ENCODE data around the gene B4GALT3. TPM values are rescaled to one million over a fixed set of nuclear protein-coding genes. Genes with fewer than 3 reads are reported as not detected.

The B4GALT3 gene
- total RNA-seq = 37.6 and 39.5 TPM in 2 replicates

DNA sequence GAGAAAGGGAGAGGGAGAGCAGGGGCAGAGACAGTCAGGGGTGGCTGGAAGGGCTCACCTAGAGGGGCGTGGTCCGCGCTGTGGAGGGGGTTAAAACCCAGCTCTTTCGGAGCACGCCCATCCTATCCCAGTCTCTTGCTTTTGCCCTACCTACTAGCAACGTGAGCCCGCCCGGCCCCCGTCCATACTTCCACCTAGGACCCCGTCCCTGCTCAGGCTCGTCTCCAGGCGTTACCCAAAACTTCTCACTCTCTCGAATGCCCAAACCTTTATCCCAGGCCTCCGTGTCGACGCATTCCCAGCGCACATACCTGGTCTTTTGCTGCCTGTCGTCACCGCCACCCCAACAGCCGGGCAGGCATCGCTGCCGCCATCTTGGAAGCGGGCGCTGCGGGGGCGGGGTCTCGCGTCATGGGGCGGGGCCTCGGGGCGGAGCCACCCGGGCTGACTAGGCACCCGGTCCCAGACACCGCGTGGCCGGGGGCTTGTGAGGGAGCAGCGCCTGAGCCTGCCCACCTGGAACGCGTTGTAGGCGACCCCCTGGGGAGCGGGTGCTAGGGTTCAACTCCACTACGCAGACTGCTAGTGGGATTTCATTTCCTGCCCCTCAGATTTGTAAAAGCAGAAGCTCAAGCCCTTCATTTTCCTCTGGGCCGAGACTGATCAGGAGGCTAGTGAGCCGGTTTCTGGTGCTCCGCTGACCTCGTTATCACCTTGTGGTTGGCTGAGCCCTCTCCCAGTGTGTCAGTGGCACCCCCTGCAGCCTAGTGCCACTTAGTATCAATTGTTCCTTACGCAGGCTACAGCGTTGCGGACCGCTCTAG lies at the start of gene B4GALT3:
Gene B4GALT3, minus strand, starts transcription at position 396 of the 824 bp plus-strand sequence. CDS start 1,447 bp downstream, outside the sequence.

DNA sequence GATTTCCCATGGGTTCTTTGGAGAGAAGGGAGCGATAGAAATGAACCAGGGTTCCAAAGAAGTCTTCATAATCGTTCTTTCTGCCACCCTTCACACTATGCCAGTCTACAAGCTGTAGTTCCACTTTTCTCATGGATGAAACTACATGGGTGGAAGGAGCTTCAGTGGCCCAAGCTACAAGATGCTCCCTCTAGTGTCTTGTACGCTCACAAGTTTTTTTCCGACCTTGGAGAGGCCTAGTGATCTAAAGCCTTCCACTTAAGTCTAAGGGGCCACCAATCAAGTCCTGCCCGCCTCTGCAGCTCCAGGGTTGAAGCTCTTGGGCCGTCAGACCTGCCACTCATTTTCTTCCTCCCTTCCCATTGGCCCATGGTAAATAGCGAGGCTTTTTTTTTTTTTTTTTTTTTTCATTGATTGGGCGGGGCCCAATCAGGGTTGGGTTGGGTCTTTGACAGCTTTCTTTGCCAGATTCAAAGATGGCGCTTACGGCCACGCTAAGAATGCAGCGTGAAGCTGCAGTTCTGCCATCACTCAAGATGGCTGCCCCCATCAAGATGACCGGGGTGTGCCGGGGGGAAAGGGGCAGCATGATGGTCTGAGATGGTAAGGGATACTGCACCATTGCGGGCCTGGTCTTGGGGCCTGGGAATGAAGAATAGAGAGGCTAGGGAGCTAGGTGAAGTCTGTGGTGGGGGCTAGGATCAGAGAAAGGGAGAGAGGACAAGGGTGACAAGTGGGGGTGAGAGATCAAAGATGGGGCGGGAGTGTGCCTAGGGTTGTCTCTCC lies 48.4 kb upstream of the B4GALT3 start, which contains the start of gene TOMM40L:
Gene TOMM40L, plus strand, starts transcription at position 527 of the 786 bp plus-strand sequence. CDS start 430 bp downstream, outside the sequence.

DNA sequence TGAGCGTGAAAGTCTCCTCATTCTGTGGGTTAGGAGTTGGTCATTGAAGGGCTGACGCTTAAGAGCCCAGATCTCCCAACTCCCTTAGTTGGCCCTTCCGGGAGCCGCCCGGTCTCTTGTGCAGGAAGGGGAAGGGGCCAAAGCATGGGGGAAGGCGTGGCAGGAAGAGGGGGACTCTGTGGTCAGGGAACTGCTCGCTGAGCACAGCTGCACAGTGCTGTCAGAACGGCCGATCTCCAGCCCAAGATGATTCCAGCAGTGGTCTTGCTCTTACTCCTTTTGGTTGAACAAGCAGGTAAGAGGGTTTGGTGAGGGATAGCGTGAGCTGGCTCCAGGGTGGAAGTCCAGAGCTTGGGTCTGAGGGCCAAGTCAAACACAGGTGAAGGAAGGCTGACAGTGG lies 37.8 kb upstream of the B4GALT3 start, which contains the start of gene FCER1G:
Gene FCER1G, plus strand, starts transcription at position 220 of the 400 bp plus-strand sequence. Its CDS starts 27 bp downstream, at position 247.

DNA sequence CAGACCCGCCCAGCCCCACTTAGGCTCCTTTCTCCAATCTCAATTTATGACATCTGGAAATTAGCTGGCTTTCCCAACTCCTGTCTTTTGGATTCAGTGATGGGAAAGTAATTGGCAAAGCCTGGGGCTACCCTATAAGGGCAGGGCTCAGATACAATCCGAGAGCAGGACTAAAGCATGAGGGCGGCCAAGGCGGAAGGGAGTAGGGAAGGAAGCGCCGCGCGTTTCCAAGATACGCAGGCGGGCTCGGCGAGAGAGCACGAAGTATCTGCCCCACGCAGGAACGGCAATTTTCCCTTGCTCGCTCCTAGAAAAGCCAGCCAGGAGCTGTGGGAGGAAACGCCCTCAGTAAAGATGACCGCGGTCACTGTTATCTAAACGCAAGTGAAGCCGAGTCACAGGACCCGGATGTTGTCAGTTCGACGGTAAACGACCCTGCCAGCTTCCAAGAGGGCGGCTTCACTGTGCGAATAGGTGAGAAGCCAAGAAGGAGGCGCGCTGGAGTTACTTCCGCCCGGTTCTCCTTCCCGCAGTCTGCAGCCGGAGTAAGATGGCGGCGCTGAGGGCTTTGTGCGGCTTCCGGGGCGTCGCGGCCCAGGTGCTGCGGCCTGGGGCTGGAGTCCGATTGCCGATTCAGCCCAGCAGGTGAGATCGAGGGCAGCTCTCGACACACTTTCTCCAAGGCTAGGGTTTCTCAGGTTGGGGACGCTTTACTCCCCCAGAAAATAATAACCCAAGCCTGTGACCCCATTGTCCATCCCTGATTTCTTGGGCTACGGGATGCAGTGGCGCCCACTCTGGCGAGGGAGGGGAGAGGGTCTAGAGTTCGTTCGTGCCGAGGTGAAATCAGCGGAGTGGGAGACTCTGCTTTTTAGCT lies 24.8 kb upstream of the B4GALT3 start, which contains the start of gene NDUFS2:
Gene NDUFS2, plus strand, starts transcription at position 532 of the 877 bp plus-strand sequence. Its CDS starts 19 bp downstream, at position 551.

DNA sequence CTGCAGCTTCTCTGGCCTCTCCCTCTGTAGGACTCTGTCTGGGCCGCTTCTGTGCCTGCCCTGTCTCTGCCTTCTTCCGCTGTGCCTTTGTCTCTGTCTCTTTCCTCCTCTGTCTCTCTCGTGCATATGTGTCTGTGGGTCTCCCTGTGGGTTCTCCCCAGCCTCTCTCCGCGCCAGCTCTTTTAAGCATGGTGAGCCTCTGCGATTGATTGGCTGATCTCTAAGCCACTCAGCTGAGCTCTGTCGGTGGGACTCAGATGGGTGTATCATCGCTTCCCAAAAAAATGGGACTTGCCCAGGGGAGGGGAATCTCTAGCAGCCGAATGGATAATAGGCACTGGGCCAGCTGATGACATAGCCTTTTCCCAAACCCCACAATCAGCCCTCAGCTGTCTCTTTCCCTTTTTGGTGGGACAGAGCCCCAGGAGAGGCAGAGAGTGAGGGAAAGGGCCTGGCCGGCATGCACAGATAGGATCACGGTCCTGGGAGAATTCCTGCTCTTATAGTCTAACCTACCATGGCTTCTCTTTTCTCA lies 21.7 kb upstream of the B4GALT3 start, which contains the start of gene ADAMTS4:
Gene ADAMTS4, minus strand, starts transcription at position 158 of the 535 bp plus-strand sequence. CDS start 427 bp downstream, outside the sequence.

DNA sequence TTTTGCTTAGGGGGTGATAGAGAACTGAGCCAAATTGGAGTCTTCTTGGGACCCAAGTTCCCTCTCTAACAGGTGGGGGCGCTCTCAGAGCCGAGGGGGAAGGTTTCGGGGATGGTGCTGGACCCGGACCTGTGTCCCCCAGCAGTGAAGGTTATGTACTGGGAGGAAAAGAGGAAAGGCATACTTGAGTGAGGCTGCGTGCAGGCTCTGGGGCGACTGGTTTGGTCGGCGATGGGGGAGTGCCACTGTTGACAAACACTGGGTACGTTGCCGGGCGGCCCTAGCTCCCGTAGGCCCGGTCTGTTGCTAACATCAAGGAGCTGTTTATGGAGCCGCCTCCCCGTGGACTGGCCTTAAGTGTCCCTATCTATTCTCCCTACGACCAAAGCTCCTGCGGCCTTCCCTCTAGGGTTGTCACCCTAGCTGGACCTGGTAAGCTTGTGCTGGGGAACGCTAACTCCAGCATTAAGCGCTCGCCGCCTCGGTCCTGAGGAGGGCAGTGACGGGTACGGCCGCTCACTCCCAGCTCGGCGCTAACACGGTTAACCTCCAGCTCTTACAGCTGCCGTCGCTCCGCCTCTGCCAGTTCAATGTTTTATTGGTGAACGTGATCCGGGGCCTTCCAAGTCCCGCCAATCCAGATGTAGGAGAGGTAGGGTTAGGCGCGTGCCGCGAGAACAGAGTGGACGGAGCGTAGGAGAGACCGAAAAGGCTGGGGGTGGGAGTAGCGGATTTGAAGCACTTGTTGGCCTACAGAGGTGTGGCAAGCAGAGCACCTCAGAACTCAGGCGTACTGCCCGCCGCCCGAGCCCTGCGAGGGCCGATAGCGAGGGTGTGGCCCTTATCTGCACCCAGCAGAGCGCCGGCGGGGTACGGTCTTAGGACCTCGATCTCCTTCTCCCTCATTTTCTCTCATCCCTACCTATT lies 11.3 kb downstream of the B4GALT3 start, which contains the start of gene PPOX:
Gene PPOX, plus strand, starts transcription at position 685 of the 927 bp plus-strand sequence. CDS start 422 bp downstream, outside the sequence.

DNA sequence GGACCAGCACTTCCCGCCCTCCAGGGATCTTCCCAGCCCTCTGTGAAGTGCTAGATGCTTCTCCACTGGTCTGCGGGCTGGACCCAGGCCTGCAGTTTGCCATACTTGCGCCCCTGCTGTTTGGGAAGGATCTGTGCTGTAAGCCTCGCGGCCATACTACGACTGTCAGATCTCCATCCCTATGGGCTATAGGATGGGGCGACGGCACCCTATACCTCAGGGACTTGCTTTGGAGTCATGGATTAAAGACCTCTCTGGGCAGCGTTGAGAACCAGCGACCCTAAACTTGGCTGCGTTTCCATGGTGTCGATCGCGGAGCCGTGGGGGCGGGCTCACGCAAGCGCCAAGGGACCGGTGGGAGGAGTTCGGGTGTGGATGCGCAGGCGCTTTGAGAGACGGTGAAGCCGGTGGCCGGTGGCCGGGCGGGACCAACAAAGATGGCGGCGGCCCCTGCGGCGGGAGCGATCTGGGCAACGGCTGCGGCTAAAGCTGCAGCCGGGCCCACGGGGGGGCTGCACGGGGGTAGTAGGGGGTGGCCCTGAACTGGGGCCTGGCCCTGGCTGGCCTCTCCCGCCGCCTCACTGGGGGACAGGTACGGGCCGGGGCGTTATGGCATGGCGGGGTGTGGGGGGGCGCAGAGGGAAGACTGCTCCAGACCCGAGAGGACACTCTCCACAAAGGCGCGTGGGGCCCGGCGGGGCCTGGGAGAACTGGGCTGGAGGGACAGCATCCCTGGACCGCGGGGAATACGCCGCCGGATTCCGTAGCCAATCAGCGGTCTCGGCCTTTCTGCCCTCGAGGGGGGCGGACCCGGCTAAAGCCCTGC lies 18.0 kb downstream of the B4GALT3 start, which contains the start of gene USP21:
Gene USP21, plus strand, starts transcription at position 414 of the 826 bp plus-strand sequence. CDS start 1,141 bp downstream, outside the sequence.

DNA sequence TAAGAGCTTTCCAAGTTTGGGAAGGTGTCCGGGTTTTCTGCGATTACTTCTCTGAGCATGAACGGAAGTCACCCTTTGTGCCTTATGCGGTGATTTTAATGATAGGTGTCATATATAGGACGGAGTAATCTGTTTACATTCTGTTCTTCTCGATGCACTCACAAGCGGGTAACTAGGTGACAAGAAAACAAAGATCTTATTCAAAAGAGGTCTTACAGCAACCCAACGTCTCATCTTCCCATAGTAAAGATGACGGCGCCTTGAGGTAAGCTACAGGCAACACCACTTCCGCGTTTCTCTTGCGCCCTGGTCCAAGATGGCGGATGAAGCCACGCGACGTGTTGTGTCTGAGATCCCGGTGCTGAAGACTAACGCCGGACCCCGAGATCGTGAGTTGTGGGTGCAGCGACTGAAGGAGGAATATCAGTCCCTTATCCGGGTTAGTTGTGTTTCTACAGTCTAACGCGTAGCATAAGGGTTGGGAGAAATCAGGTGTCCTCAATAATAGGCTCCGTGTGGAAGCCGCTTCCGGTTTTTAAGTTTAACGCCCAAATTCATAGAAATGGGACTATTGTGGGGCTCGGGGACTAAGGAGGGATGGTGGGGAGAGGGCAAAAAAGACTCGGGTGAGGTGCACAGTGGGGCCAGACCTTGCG lies 23.5 kb downstream of the B4GALT3 start, which contains the start of gene UFC1:
Gene UFC1, plus strand, starts transcription at position 297 of the 656 bp plus-strand sequence. Its CDS starts 20 bp downstream, at position 317.

DNA sequence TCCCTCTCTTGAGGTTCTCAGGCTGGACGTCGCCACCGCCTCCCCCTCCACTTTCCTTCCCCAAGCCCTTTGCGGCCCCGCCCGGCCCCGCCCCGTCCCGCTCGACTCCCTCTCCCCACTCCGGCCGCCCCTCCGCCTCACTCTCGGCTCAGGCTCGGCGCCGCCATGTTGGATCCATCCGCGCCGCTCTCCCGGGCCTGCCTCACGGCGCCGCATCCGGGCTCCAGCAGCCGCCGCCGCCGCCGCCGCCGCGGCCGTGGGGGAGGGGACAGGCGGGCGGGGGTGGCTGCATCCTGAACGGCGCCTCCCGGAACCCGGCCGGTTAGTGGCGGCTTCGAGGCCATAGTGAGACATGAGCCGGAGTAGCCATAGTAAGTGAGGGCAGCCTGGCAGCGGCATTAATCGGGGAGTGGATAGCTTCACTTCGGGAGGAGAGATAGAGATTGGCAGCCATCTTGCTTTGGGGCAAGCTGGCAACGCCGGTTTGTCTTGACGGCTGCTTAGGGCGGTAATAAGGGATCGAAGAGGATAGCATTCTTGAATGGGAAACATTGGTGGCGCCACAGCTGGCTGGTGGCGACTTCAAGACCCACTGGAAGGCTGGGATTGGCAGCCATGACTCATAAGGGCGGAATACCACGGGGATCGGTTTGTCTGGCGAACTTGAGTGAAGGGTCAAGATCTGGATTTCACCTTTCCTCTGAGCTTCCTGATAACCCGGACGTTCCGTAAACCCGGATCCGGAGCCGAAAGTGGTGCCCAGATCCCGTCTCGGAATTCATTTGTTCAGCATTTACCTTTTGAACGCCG lies 44.7 kb downstream of the B4GALT3 start, which contains the start of gene DEDD:
Gene DEDD, minus strand, starts transcription at position 258 of the 810 bp plus-strand sequence. CDS start 8,205 bp downstream, outside the sequence.

Small RNA genes lying within 50 kb of the gene (small RNA-seq; reads per million reads assigned to genes)
- gene RF01225 = not detected

Other genes with a start within 250 kb of the B4GALT3 start
- not detected in 2 replicates for gene ITLN2, start 222.7 kb downstream of the B4GALT3 start, total RNA-seq
- 144 and 239 TPM in 2 replicates for gene F11R, start 156.4 kb downstream of the B4GALT3 start, total RNA-seq
- gene TSTD1, start 138.5 kb downstream of the B4GALT3 start, total RNA-seq = 2.4 and 3.6 TPM in 2 replicates
- 72.8 and 82.5 TPM in 2 replicates for gene USF1, start 131.5 kb downstream of the B4GALT3 start, total RNA-seq
- gene ARHGAP30, start 107.6 kb downstream of the B4GALT3 start, total RNA-seq = not detected in 2 replicates
- under 0.01 and 0.65 TPM in 2 replicates for gene NECTIN4, start 87.9 kb downstream of the B4GALT3 start, total RNA-seq
- 0.86 and 1.3 TPM in 2 replicates for gene KLHDC9, start 79.1 kb downstream of the B4GALT3 start, total RNA-seq
- 34.3 and 40.9 TPM in 2 replicates for gene PFDN2, start 59.5 kb downstream of the B4GALT3 start, total RNA-seq
- 11.8 and 13.9 TPM in 2 replicates for gene NIT1, start 59.4 kb downstream of the B4GALT3 start, total RNA-seq
- 43.8 and 45.7 TPM in 2 replicates for gene DEDD, start 44.8 kb downstream of the B4GALT3 start, total RNA-seq
- 105 and 120 TPM in 2 replicates for gene UFC1, start 23.5 kb downstream of the B4GALT3 start, total RNA-seq
- gene USP21, start 18.0 kb downstream of the B4GALT3 start, total RNA-seq = 5.9 and 6.2 TPM in 2 replicates
- gene PPOX, start 11.1 kb downstream of the B4GALT3 start, total RNA-seq = 15.6 and 15.7 TPM in 2 replicates
- gene ADAMTS4, start 21.5 kb upstream of the B4GALT3 start, total RNA-seq = 14.0 and 44.2 TPM in 2 replicates
- gene NDUFS2, start 24.9 kb upstream of the B4GALT3 start, total RNA-seq = 98.6 and 115 TPM in 2 replicates
- gene FCER1G, start 37.8 kb upstream of the B4GALT3 start, total RNA-seq = not detected in 2 replicates
- not detected in 2 replicates for gene APOA2, start 46.1 kb upstream of the B4GALT3 start, total RNA-seq
- gene TOMM40L, start 48.6 kb upstream of the B4GALT3 start, total RNA-seq = 16.0 and 18.2 TPM in 2 replicates
- not detected in 2 replicates for gene NR1I3, start 60.7 kb upstream of the B4GALT3 start, total RNA-seq
- not detected in 2 replicates for gene PCP4L1, start 81.2 kb upstream of the B4GALT3 start, total RNA-seq
- 0.33 and 0.86 TPM in 2 replicates for gene MPZ, start 132.5 kb upstream of the B4GALT3 start, total RNA-seq
- 26.1 and 65.9 TPM in 2 replicates for gene SDHC, start 136.9 kb upstream of the B4GALT3 start, total RNA-seq
- gene CFAP126, start 190.4 kb upstream of the B4GALT3 start, total RNA-seq = not detected in 2 replicates

Data from vein endothelial cell (primary cell).